ENCODE measurements around the gene ITGB4. TPM values are rescaled to one million over a fixed set of nuclear protein-coding genes. Genes with fewer than 3 reads are reported as not detected.

Gene ITGB4
- total and polyA plus RNA-seq, 9 of the 15 experiments (the other 6 are each of a cell fraction or from before 2014, with no cell fraction given): 0.05 to 2.8 (median 0.76) TPM; not detected in 3

DNA sequence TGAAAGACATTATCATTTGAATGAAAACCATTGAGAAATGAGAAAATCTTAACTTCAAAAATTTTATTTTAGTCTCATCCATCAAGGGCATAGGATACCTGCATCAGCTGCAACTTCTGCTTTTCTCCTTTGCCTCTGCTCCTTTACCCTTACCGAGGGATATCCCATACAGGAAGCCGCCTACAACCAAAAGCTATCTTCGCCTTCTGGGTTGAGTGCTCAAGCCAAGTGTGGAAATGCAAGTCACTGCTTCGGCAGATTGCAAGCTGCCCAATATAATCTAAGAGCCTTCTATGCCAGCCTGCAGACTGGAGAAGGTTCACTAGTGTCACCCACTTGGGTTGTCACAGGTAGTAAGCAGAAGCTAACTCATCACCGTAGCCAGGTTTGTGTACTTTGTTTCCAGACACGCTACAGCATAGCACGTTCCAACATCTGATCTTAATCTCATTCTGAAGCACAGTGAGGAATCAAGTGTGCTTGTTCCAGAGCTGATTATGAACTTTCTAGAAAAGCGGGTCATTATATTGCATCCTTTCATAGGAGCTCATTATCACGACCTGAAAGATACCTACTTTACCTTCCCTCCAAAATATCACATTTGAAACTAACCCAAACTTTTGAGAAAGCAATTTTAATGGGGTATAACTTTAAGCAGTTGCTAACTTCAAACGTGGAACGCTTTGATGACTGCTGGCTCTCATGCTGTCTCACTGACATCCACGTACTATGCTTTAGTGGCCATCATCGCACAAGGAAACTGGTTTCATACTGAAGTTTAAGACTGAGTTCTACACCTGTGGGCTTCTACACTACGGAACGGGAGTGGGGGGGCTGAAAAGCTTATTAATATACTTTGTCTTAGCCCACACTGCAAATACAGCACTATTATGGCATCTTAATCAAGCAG, 55.4 kb downstream of the ITGB4 start (continued):
- no peak for TF ChIP-seq CTCFL (IDR thresholded peaks at IDR 0.05; ENCODE audit: borderline replicate concordance, insufficient read depth, low read depth, low read length, poor library complexity, severe bottlenecking)
- no peak for TF ChIP-seq GATAD2B (IDR thresholded peaks at IDR 0.05; ENCODE audit: borderline replicate concordance)
- 0 out of 4 replicates have a peak, but pooled peaks of 1 of the 2 experiments have one; percentile 6 for TF ChIP-seq CSDE1 (IDR thresholded peaks at IDR 0.05)
- no peak; the same call in 1 of the 2 replicates for TF ChIP-seq ZZZ3 (IDR thresholded peaks at IDR 0.05)
- TF ChIP-seq ESRRA (IDR thresholded peaks at IDR 0.05; ENCODE audit: borderline replicate concordance, low read depth): no peak
- no peak for TF ChIP-seq SREBF2 (CRISPR knock-in tag; IDR thresholded peaks at IDR 0.05)
- TF ChIP-seq HMG20B (CRISPR knock-in tag; IDR thresholded peaks at IDR 0.05): peak; percentile 18; the same call in 1 of the 2 replicates
- peak; percentile 24 for TF ChIP-seq HEY1 (CRISPR knock-in tag; IDR thresholded peaks at IDR 0.05; ENCODE audit: borderline replicate concordance)
- TF ChIP-seq TCFL5 (CRISPR knock-in tag; conservative IDR thresholded peaks at IDR 0.05): peak; percentile 65; the same call in 1 of the 2 replicates
- TF ChIP-seq KAT2B (IDR thresholded peaks at IDR 0.05; ENCODE audit: low read depth, low read length): no peak
- TF ChIP-seq, protein P1, sequence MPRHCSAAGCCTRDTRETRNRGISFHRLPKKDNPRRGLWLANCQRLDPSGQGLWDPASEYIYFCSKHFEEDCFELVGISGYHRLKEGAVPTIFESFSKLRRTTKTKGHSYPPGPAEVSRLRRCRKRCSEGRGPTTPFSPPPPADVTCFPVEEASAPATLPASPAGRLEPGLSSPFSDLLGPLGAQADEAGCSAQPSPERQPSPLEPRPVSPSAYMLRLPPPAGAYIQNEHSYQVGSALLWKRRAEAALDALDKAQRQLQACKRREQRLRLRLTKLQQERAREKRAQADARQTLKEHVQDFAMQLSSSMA (CRISPR knock-in tag; IDR thresholded peaks at IDR 0.05): no peak
- TF ChIP-seq POLR2H (tag; IDR thresholded peaks at IDR 0.05; ENCODE audit: low read depth): peak; percentile 80
- TF ChIP-seq, protein P2, sequence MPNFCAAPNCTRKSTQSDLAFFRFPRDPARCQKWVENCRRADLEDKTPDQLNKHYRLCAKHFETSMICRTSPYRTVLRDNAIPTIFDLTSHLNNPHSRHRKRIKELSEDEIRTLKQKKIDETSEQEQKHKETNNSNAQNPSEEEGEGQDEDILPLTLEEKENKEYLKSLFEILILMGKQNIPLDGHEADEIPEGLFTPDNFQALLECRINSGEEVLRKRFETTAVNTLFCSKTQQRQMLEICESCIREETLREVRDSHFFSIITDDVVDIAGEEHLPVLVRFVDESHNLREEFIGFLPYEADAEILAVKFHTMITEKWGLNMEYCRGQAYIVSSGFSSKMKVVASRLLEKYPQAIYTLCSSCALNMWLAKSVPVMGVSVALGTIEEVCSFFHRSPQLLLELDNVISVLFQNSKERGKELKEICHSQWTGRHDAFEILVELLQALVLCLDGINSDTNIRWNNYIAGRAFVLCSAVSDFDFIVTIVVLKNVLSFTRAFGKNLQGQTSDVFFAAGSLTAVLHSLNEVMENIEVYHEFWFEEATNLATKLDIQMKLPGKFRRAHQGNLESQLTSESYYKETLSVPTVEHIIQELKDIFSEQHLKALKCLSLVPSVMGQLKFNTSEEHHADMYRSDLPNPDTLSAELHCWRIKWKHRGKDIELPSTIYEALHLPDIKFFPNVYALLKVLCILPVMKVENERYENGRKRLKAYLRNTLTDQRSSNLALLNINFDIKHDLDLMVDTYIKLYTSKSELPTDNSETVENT (CRISPR knock-in tag; IDR thresholded peaks at IDR 0.05): peak; percentile 44
- TF ChIP-seq MLLT1 (IDR thresholded peaks at IDR 0.05): peak; percentile 45 to 70; a peak in 2 of 4 replicates
- TF ChIP-seq ZNF253 (CRISPR knock-in tag; conservative IDR thresholded peaks at IDR 0.05): peak; percentile 24
- TF ChIP-seq ZNF830 (CRISPR knock-in tag; IDR thresholded peaks at IDR 0.05): peak; percentile 96
- no peak for TF ChIP-seq DIDO1 (tag; IDR thresholded peaks at IDR 0.05; ENCODE audit: low read depth)
- no peak for TF ChIP-seq SMARCA5 (IDR thresholded peaks at IDR 0.05)

Data from K562 (cell line).